ENCODE data around the gene CTU2.

- TF ChIP-seq NFE2L2 (IDR thresholded peaks at IDR 0.05; ENCODE audit: low read depth, low read length), result no peak
- TF ChIP-seq CTCF (conservative IDR thresholded peaks at IDR 0.05; ENCODE audit: low read depth, low read length), result no peak
These were observed 57.3 kb downstream of the CTU2 start for GRCh38 chr16:88763502-88764053.

Data from IMR-90 (cell line).